Calu3 (cell line): Measurements from ENCODE around the gene FAM217A. TPM values are rescaled to one million over a fixed set of nuclear protein-coding genes. Genes with fewer than 3 reads are reported as not detected.

ENCODE experiments used
- BruUV-seq: library from RNA; stranded (reverse); fragments of 400-500 nt; replicated peaks from 2 replicates; lab custom pipeline; 2021; lab: Mats Ljungman, UMichigan
- CTCF ChIA-PET: fragments of 300-600 bp; sonication (Branson Sonifier 250); formaldehyde crosslinking; loops from one replicate; lab custom pipeline; 2022; ENCODE audit warnings: antibody characterized with exemption; lab: Charles Lee
- DNase-seq: peaks from one replicate; pipeline ENCODE4 v3.0.0; 2022
- H3K27ac Mint-ChIP-seq: one replicate; pipeline ENCODE4 v1.8.0; 2022; ENCODE audit warnings: mixed read lengths; ENCODE audit not compliant: unreplicated experiment
- H3K27me3 Mint-ChIP-seq: one replicate; pipeline ENCODE4 v1.8.0; 2022; ENCODE audit warnings: mixed read lengths; ENCODE audit not compliant: unreplicated experiment
- H3K36me3 Mint-ChIP-seq: one replicate; pipeline ENCODE4 v1.8.0; 2022; ENCODE audit warnings: mild to moderate bottlenecking, moderate library complexity, mixed read lengths; ENCODE audit not compliant: insufficient read depth, unreplicated experiment
- H3K4me1 Mint-ChIP-seq: one replicate; pipeline ENCODE4 v1.8.0; 2022; ENCODE audit warnings: mild to moderate bottlenecking, low read depth, mixed read lengths; ENCODE audit not compliant: unreplicated experiment
- H3K4me3 Mint-ChIP-seq: one replicate; pipeline ENCODE4 v1.8.0; 2022; ENCODE audit warnings: mild to moderate bottlenecking, low read depth, moderate library complexity, mixed read lengths; ENCODE audit not compliant: unreplicated experiment
- H3K9me3 Mint-ChIP-seq: one replicate; pipeline ENCODE4 v1.8.0; 2022; ENCODE audit warnings: low read depth, mixed read lengths; ENCODE audit not compliant: unreplicated experiment
- CTCF ChIP-seq: fragments of 200-600 bp; IDR thresholded peaks from one replicate; pipeline ENCODE4 v1.8.0; 2022; ENCODE audit warnings: antibody characterized with exemption; ENCODE audit not compliant: unreplicated experiment
- intact Hi-C: fragments of 100-400 bp; cut with micrococcal nuclease; formaldehyde crosslinking; loops from one replicate; pipeline ENCODE4 v1.10.0; 2022; ENCODE audit not compliant: unreplicated experiment
- total RNA-seq: library from RNA; stranded (reverse); gene quantifications from 2 replicates; pipeline ENCODE4 v1.2.3, GENCODE V29; 2022

FAM217A gene
- total RNA-seq, 1 experiment from 2014 or later = not detected

GRCh38 chr6:4036581-4036980 is 42.4 kb downstream of the FAM217A start:
- no TSS peak for BruUV-seq
- TF ChIP-seq CTCF = no peak
- CTCF ChIA-PET = no interaction called here
- no peak overlapping the region for H3K27ac Mint-ChIP-seq
- no peaks in the 10 kb centered on the region for H3K27me3 Mint-ChIP-seq
- H3K4me3 Mint-ChIP-seq = no peak overlapping the region
- DNase-seq = no peak
- peaks cover 7% of the 10 kb centered on the region for H3K4me1 Mint-ChIP-seq
- intact Hi-C loops = no loop called here
- H3K9me3 Mint-ChIP-seq = no peaks in the 10 kb centered on the region
- H3K36me3 Mint-ChIP-seq = peaks cover 47% of the 10 kb centered on the region

GRCh38 chr6:4032475-4032874 is 46.5 kb downstream of the FAM217A start:
- DNase-seq = no peak
- no peaks in the 10 kb centered on the region for H3K9me3 Mint-ChIP-seq
- CTCF ChIA-PET = no interaction called here
- BruUV-seq = no TSS peak
- peaks cover 32% of the 10 kb centered on the region for H3K36me3 Mint-ChIP-seq
- no peak overlapping the region for H3K4me3 Mint-ChIP-seq
- H3K27ac Mint-ChIP-seq = no peak overlapping the region
- H3K27me3 Mint-ChIP-seq = no peaks in the 10 kb centered on the region
- TF ChIP-seq CTCF = no peak
- intact Hi-C loops = no loop called here
- H3K4me1 Mint-ChIP-seq = peaks cover 26% of the 10 kb centered on the region

GRCh38 chr6:4031442-4031841 is 47.5 kb downstream of the FAM217A start:
- Mint-ChIP-seq H3K27me3 (no peaks in the 10 kb centered on the region), H3K36me3 (peaks cover 24% of the 10 kb centered on the region), H3K4me1 (peaks cover 32% of the 10 kb centered on the region), H3K9me3 (no peaks in the 10 kb centered on the region), H3K4me3 (no peak overlapping the region), H3K27ac (no peak overlapping the region)
- no peak for TF ChIP-seq CTCF
- BruUV-seq = no TSS peak
- no peak for DNase-seq
- intact Hi-C loops = no loop called here
- CTCF ChIA-PET = no interaction called here

GRCh38 chr6:4030669-4031068 is 48.3 kb downstream of the FAM217A start:
- Mint-ChIP-seq H3K27ac (no peak overlapping the region), H3K4me1 (peaks cover 33% of the 10 kb centered on the region), H3K36me3 (peaks cover 19% of the 10 kb centered on the region), H3K4me3 (no peak overlapping the region), H3K27me3 (no peaks in the 10 kb centered on the region), H3K9me3 (no peaks in the 10 kb centered on the region)
- intact Hi-C loops = no loop called here
- no peak for TF ChIP-seq CTCF
- CTCF ChIA-PET = no interaction called here
- no peak for DNase-seq
- no TSS peak for BruUV-seq
